HG03378 (cell line): ENCODE results near the gene DVL2.

Experiments used
- ATAC-seq: cut with Tn5 transposase; IDR thresholded peaks from one replicate; pipeline ENCODE4 v1.9.1; 2021; ENCODE audit warnings: mild to moderate bottlenecking, moderate library complexity; ENCODE audit not compliant: unreplicated experiment

DVL2 gene

DNA sequence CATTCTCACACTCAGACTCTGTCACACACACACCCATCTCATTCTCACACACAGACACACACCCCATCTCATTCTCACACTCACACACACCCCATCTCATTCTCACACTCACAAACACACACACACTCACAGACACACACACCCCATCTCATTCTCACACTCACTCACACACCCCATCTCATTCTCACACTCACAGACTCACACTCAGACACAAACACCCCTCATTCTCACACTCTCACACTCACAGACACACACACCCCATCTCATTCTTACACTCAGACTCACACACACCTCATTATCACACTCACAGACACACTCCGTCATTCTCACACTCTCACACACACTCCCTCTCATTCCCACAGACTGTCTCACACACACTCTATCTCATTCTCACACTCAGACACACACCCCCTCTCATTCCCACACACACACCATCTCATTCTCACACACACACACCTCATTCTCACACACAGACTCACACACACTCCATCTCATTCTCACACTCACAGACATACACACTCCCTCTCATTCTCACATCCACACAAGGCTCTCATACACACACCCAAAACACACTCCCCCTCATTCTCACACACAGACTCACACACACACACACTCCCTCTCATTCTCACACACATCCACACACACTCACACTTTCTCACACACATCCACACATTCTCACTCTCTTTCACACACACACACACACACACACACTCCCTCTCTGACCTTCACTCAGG lies 58.0 kb downstream of the DVL2 start:
- no peak for ATAC-seq
